Measurements from ENCODE around the gene MED20.

The MED20 gene

DNA sequence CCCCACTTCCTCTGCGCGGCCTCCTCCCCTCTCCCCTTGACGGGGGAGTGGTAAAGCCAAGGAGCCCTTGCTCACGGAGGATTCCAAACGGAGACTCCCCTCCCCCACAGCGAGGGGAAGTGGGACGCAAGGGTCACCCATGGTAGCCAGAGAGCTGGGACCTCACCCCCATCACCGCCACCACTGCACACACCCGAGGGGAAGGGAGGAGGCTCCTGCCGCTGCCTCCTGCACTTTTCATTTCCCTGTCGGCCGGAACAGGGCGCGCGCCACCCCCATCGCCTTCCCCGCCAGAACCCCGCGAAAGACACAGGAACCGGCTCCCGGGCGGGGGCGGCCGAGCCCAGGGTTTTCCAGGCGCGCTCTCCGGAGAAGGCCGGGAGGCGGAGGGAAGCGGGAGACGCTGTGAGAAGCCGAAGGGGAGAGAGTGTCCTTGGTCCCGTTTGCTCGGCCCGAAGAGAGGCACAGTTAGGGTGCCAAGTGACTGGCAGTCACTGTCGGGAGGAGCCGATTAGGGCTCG is 19.9 kb upstream of the MED20 start:
- DNase-seq (ENCODE audit: low read depth): no peak

DNA sequence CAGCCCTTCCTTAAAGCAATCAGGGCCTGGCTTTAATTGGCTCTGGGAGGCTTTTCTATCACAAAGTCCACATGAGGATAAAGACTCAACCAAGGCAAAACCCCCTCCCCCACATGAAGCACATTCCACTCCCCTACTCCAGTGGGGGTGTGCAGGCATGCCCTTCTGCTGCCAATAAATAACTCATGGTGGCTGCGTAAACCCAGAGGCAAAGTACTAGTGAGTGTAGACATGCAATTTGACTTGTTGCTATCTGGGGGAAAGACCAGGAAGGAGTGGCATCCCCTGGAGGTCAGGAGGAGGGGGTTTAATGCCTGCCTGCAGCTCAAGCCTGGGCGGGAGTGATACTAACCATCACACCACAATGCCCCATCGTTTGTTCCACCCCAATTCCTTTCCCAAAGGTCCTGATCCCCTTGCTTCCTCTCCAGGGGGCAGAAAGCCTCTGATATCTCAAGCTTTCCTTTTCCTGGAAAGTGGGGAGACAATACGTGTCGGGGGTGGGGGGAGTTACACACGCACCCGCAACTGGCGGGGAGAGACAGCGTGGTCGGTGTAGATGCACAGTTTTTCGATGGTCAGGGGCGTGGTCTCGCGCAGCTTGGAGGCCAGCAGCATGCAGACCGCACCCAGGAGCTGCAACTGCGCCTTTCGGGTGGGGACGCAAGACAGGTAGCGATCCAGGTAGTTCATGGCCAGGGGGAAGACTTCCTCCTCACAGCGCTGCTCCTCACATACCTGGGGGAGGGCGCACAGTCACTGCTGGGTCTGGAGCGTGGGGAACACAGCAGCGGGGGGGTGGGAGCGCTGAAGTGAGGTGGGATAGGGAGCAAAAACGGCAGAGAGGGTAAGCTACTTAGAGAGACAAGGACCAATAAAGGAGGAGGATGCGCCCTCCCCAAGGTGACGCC is 19.2 kb upstream of the MED20 start:
- DNase-seq (ENCODE audit: low read depth): no peak

DNA sequence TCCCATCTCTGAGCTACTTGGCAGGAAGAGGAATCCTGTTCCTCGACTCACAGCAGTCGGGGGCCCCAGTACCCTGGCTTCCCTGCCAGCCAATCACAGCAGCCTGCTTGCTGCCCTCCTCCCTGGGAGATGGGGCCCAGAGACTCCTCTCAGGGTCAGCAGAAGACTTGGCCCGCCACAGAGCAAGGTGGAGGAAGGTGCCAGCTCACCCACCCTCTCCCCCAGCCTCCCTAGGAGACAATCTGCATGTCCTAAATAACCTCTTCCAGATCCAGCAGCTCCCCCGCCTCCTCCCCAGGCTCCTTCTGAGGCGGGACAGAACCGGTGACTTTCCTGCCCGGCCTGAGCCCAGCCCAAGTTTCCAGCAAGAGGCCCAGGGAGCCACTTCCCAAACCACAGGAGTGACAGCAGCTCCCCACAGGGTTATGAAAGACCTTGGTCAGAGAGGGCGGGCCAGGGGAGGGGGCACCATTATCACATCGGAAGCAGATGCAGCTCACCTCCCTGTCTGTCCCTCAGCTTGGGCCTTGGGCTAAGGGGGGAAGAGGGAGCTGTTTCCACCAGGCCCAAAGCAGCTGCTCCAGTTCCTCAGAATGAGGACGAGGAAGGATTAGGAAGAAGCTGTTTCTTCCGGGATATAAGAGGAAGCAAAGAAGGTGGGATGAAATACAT is 18.4 kb upstream of the MED20 start:
- DNase-seq (ENCODE audit: low read depth): no peak

DNA sequence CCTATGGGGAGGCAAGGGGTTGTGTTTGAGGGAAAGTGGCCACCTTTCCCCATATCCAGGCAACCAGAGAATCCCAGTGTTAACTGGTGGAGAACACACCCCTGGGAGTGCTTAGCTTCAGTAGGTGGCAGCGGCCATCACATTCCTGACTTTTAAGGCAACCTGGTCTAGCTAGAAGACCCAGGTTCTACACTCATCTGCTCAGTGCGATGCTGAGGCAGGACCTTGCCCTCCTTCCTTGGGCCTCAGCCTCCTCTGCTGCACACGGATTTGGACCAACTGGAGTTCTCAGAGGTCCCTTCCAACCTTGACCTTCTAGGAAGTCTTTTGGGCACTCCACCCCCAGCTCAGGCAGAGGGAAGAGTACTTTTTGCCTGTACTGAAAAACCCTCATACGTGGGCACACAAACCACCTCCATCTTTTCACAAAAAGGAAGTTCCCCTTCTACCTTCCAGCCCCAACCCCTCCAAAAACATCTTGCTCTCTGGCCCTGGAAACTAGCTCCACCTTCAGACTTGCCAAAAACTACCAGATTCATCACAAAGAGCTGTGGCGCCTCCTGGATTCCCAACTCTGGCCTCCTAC is 17.7 kb upstream of the MED20 start:
- no peak for DNase-seq (ENCODE audit: low read depth)

DNA sequence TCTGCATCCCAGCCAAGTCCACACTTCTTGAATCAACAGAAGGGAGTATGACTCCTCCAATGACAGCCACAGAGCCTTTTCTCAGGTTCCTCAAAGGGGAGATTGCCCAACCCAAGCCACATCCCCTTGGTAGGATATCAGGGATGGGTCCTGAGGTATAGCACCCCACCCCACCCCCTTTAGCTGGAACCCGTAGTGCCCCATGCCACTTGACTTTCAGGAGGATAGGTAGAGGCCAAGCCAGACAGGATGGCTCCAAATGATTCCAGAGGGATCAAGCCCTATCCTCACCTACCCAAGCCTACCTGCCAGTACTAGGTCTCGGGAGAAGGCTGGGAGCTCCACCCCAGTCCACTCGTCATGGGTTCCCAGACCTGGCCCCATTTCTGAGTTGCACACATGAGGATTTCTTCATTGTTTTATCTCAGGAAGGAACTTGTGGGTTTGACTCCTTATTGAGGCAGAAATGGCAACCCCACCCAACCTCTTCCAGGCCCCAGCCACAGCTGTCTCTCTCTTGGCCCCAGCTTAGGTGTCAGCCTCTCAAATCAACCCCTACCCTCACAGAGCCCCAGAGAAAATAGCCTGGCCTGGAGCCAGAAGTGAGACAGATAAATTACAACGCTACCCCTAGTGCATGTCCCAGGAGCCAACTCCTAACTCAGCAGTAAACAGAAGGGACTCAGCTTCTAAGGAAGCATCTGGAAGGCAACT is 17.1 kb upstream of the MED20 start:
- DNase-seq (ENCODE audit: low read depth): no peak

DNA sequence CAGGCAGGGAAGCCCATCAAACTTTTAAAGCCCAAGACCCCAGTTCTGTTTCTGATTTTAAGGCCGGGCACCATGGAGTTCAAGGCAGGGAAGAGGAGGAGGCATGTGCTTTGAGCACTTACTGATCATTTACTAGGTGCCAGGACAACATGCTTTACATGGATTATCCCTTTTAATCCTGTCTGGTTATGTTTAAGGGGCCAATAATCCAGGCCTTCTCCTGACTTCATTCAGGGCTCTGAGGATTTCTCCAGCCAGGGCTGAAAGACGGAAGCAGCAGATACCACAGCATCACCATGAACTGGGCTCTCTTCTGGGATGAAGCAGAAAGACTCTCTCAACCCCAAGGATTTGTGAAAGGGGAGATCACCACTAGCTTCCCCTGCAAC is 16.5 kb upstream of the MED20 start:
- DNase-seq (ENCODE audit: low read depth): no peak

DNA sequence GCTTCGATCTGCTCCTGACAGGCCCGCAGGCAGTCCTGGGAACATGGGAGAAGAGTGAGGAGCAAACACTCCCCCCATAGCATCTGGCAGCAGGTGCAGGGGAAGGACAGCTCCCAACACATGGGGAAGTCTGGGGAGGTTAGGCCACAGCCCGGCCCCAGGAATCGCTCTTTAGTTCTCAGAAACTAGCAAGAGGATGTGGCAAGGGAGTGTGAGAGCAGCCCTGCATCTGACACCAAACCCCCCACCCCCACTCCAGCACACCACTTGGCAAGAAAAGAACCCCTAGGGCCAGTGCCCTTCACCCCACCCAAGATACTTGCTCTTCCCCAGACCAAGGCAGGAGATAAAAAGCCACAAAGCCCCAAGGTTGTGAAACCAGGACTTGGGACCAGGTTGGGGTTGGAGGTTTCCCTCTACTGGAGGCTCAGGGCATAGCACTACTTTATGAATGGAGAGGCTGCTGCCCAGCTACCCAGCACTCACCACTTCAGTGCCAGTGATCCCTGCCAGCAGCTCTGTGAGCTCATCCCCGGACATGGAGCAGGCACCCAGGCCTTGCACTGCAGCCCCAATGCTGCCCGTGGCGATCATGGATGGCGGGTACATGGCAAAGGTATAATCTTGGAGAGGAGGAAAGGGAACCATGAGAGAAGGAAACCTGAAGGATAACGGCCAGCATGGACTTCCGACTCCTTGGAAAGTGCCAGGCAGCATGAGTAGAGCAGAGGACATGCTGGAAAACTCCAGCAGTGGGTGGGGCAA is 15.3 kb upstream of the MED20 start:
- peak; percentile 39 for DNase-seq (ENCODE audit: low read depth)

DNA sequence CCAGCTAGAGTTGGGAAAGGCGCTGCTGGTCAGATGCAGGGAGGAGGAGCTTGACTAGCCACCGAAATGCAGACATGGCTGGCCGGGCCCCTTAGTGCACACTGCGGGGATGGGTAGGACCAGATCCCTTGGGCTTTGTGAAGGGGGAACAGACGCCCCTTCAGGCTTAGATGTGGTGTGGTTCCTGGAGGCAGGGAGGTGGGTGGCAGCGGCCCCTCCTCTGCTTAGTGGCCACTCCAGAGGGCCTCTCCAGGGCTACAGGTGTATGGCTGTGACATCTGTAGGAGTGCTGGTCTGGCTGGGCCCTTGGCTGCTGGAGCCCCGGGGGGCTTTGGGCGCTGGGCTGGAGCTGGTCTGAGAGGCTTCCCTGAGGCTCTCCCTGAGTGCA is 14.7 kb upstream of the MED20 start:
- no peak for DNase-seq (ENCODE audit: low read depth)

DNA sequence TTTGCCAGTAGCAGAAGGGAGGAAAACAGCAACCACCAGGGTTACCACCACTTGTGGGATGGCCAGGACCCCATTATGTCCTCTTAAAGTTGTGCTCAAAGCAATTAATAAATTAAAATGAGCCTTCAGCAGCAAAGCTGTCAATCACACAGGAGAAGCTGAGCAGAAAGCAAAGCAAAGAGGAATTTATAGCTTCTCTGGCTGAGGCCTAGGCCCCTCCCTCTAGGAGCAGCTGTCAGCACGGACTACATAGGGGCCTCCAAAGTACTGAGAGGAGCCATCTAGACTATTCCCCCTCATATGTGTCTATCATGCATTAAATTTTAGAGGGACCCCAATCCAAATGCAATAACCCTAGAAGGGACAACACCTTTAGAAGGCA is 14.2 kb upstream of the MED20 start:
- no peak for DNase-seq (ENCODE audit: low read depth)

DNA sequence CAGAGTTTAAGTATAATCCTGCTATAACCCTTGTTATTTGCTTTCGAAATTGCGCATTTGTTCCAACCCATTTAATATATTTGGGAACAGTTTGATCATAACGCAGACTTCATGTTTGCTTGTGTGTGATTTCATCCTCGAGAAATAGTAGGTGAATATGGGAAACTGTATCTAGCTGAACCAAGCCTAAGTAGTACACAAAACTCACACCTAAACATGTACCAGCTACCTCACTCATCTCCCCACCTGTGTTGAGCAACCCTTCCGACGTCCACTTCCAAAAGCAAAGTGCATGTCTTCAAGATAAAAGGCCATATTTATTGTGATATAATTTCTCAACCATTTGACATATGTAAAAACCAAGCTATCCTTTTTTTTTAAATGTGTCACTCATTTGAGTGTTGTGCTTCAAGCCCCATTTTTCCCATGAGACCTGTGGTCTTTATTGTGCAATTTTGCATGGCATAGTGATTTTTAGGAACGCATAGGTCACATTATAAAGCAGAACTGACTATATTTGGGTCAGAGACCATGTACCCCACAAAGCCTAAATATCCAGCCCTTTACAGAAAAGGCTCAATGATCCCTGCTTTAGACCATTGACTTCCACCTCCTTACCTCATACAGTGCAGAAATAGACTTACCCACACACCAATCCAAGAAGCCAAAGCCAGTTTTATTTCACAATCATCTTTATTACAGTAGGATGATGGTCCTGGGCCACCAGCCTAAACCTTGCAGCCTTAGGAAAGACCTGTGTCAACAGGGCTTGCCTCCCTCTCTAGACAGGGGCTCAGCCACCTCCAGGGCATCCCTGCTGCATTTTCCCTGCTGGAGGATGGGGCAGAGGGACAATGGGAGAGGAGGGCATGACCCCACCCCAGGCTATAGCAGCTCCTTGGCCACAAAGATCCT is 13.6 kb upstream of the MED20 start:
- DNase-seq (ENCODE audit: low read depth): no peak

DNA sequence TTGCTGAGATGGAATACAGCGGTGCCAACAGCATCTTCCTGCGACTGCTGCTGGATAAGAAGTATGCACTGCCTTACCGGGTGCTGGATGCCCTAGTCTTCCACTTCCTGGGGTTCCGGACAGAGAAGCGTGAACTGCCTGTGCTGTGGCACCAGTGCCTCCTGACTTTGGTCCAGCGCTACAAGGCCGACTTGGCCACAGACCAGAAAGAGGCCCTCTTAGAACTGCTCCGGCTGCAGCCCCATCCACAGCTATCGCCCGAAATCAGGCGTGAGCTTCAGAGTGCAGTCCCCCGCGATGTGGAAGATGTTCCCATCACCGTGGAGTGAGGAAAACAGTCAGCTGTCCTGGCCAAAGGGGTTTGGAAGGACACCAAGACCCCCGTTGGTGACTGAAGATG is 11.4 kb upstream of the MED20 start:
- no peak for DNase-seq (ENCODE audit: low read depth)

DNA sequence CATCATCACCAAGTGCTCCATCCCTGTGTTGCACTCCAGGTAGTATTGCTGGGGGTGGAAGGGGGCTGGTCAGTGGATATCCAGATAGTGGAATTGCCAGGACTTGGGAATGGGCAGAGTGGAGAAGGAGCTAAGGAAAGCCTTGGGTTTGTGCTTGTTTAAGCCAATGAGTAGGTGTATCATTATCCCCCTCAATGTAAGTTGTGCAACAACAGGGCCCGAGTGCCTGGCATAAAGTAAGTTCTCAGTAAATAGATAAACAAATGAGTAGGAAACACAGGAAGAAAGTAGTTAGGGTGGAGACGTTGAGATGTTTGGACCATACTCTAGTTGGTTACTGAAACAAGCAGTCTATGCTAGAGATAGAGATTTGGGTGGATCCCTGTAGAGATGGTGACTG is 10.9 kb upstream of the MED20 start:
- no peak for DNase-seq (ENCODE audit: low read depth)

DNA sequence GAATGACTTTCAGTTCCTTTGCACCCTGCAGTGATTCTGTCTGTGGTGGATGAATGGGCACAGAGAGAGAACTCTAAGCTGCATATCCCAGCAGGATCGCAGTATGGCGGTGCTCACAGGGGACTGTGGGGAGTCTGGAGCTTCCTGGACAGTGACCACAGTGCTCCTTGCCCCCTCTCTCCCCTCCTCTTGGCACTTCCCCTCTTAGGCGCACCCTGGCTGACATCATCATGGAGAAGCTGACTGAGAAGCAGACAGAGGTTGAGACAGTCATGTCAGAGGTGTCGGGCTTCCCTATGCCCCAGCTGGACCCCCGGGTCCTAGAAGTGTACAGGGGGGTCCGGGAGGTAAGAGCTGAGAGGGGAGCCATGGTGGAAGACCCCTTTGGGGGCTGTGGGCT is 9.0 kb upstream of the MED20 start:
- DNase-seq (ENCODE audit: low read depth): no peak

DNA sequence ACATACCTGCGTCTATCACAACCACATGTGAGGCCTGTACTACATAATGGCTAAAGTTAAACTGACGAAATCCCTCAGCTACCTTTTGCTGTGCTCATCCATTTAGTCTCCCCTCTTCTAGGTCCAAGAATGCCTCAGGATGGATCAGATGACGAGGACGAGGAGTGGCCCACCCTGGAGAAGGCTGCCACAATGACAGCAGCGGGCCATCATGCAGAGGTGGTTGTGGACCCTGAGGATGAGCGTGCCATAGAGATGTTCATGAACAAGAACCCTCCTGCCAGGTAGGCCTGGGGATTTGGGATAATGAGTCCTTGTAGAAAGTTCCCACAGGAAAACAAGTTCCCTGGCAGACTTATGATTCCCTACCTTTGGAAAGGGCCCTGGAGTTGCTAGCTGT is 6.3 kb upstream of the MED20 start:
- DNase-seq (ENCODE audit: low read depth): no peak

DNA sequence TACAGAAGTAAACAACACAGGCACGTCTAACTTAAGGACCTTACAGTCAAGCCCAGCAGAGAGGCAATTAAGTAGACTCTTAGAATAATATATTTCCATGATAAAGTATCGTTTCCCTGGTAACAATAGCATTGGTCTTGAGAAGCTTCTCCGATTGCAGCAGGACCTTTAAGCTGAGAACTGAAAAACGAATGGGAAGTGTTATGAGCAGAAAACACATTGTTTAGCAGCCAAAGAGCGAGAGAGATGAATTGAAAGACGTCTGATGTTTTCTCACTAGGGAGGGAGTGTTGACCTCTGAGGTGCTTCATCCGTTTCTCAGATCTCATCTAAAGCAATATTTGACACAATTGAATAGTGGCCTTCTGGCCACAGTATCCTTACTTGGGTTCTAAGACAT is 1.2 kb upstream of the MED20 start:
- DNase-seq (ENCODE audit: low read depth): no peak

DNA sequence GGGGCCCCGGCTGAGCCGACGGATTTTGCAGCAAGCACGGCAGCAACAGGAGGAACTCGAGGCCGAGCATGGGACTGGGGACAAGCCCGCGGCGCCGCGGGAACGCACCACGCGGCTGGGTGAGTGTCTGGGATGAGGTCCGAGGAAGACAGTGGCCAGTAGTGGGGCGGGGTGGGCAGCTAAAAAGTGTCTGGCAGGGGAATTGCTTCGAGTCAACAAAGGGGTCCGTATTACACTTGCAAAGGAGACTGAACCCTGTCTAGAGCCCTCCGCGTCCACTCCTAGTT is 716 bp upstream of the MED20 start:
- no peak for DNase-seq (ENCODE audit: low read depth)

DNA sequence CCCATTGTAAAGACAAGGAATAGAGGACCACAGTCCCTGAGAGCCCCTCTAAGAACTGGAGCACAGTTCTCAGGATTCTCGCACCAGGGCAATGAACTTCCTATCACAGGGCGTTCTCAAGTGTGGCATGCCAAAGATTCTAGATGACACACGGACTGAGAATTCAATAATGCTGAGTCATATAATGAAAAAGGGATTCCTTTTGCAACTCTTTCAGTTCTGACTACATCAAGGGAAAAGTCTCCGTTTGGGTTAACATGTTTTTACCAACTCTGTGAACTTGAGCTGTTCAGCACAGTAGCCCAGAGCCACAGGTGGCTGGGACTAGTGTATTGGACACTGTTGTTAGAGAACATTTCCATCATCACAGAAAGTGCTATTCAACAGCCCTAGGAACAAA is 3.4 kb downstream of the MED20 start:
- no peak for DNase-seq (ENCODE audit: low read depth)

DNA sequence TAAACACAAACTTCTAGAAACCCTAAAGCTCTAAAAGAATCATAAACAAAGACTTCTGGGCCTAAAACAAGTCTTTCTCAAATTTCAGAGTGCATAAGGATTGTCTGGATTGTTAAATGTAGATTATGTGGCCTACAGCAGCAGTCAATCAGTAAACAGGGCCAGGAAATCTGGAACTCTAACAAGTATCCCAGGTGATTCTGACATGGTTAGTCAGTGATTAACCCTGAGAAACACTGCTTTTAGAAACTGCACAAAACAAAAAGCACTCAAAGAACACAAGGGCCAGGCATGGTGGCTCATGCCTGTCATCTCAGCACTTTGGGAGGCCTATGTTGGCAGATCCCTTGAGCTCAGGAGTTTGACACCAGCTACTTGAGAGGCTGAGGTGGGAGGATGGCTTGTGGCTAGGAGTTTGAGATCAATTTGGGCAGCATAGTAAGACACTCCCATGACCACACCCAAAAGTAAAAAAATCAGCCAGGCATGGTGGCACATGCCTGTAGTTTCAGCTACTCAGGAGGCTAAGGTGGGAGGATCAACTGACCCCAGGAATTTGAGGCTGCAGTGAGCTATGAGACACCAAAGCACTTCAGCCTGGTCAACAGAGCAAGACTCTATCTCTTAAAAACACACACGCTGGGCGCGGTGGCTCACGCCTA is 5.9 kb downstream of the MED20 start:
- no peak for DNase-seq (ENCODE audit: low read depth)

DNA sequence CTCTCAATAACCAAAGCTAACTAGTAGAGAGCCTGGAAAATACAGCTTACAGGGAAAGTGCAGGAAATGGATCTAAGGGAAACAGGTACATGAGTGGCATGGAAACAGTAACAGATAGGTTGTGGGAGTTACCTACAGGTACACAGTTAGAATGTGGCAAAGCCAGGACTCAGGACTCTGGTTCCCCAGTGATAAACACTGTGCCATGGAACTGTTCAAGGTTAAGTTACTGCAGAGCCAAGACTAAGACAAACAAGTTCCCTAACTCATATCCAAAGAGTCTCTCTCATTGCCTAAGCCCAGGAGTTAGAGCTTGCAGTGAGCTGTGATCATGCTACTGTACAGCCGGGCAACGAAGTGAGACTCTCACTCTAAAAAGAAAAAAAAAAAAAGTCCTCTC is 6.6 kb downstream of the MED20 start:
- no peak for DNase-seq (ENCODE audit: low read depth)

DNA sequence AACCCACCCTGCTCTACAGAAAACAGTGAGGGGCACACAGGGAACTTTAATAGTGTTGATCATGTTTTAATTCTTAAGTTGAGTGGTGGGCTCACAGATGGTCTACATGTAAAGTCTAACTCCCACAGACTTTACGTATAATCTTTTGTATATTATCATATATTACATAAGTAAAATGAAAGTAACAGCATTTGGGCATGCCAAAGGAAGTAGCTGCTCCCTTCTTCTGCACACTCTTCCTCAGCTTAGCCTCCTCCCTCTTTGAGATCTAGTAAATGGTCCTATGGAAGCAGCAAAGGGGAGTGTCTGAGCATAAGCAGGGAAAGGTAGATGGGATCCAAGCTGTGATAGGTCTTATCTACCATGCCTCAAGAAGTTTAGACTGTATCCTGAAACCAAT is 11.2 kb downstream of the MED20 start:
- DNase-seq (ENCODE audit: low read depth): no peak
